DMS114 treated with DMSO at 0.1 percent for 48 hours (cell line): ENCODE data around the gene FAM107A.

Experiments
- DNase-seq: peaks from one replicate; lab custom pipeline; 2025; ENCODE audit not compliant: unreplicated experiment; lab: John Stamatoyannopoulos, UW

Gene FAM107A

DNA sequence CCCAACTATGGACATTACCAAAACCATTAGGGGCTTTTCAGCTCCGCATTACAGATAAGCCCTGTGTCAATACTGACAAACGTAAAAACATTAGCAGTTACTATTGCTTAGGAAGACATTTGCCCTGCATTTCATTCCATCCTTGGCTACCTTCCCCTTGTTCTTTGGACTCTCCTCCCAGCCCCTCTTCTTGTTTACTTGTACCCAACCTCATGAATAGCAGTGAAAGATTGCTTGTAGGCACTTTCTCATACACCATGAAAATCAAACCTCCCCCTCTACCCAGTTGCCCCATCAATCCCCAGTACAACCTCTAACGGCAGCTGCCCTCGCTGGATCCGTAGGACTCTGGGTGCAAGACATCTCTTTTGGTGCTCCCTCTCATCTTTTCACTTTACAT, 16.9 kb upstream of the FAM107A start:
- no peak for DNase-seq

DNA sequence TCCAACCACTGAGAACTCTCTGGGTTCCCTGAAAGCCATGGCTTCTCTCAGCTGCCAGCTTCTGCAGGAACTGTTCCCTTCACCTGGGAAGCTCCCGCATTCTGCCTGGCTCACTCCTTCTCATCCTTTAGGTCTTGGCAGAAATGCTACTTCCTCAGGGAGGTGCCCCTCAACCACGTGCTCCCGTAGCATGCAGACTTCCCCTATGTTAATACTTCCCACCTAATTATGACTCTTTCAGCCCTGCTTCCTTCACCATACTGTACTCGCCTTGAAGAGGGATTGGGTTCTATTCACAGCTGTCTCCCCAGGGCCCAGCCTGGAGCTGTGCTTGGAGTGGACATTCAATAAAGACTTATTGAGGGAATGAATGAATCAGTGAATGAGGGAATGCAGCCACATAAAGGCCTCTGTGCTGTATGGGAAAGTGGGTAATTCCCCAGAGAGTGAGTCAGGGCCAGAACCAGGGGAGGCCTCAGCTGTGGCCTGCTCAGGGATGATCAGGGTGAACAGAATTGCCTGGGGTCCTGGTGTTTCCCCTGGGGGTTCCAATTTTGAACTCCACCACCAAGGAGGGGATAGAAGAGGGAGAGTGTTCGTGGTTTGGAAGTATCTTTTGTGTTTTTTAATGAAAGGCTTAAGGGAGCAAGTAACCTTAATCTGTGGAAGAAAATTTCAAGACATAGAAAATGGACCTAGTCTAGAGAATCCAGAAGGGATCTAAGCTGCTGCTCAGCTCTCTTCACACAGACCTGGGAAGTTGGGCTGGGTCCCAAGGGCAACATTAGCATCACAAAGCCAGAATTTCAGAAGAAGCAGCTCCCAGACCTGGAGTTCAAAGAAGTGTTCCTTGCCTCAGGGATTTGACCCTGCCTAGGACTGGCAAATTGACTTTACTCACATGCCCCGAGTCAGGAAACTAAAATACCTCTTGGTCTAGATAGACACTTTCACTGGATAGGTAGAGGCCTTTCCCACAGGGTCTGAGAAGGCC, 14.6 kb upstream of the FAM107A start:
- no peak for DNase-seq

DNA sequence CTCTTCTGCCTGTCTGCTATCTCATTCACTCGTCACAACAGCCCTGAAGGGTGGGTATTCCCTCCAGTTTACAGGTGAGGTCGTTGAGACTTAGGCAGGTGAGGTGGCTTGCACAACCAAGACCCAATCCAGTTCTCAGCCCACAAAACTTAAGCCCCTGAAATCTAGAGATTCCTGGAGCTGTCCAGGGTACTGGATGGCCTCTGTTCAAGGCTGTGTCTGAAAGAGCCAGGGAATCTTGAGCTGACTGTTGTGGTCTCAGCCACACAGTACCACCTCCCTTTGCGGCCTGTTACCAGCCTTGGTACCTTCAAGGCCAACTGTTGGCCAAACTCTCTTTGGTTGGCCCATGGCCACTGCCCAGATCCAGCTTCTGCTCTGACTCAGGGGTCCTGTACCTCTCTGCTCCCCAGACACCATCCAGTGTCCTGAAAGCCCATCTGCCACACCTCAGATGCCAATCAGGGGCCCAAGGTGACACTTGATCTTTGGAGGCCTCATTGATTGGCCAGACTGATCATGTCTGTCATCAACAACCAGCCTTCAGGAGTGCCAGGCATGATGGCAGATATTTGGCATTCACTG, 10.9 kb upstream of the FAM107A start:
- DNase-seq = no peak

DNA sequence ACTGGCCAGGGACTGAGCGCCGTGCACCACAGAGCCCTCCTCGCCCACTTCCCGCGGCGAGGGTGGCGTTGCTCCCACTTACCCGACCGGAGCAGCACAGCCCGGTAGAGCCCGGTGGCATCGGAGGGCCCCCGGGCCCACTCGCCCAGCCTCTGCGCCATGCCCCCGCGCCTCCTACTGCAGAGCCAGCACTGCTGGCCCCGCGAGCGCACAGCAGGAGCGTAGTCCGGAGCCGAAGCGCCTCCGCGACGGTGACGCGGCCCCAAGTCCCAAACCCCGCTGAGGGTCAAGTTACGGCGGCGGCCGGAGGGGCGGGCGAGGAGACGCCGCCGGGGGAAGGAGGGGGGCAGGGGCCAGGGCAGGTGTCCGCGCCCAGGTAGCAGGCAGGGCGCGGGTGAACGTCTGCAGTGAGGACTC, 9.6 kb upstream of the FAM107A start:
- no peak for DNase-seq

DNA sequence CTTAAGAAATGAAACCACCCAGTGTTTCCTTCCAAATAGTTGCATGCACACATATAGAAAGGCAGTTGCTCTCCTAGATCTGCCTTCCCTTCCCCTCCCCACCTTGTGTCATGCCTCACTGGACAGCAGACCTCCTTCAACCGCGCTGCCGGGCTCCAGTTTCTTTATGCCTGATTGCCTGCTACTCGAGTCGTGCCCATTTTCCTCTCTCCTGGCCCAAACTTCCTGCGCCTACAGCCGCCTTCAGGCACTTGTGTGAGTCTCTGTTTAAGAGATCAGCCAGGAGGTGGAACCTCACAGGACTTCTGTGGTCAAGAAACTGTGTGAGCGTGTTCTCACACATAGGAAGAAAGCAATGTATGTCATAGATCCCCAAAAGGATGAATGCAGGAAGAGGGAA, 8.8 kb upstream of the FAM107A start:
- no peak for DNase-seq

DNA sequence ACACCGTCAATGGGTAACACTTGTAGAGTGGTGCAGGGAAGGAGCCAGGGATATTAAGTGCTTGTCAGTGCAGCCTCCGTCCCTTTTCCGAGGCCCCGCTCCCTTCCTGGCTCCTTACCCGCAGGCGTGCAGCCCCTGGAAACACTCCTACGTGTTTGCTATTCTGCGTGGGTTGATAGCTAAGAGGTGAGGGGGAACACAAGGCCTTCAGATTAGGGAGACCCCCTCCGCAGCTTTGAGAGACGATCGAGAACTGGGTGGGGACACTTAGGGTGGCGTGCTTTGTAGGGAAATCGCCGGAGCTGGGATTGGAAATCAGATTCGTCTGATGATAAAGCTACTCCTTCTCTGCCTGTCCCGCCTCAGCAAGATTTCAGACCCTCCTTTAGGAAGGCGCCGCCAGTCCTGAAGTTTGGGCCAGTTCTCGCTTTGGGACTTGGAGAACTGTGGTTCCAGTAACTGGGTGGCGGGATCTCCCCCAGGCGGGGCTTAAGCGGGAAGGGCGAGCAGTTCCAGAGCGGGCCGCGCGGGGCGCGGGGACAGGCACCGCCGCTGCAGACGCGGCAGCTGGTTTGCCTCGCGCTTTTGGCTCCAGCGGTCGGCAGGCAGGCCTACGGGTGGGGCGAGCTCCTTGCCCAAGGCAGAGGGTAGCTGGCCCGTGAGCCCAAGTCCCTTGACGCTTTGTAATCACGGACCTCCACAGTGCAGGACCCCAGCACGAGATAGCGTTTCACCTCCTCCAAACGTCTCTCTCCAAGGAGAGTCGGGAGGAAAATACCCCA, 8.0 kb upstream of the FAM107A start:
- DNase-seq = peak; percentile 79

DNA sequence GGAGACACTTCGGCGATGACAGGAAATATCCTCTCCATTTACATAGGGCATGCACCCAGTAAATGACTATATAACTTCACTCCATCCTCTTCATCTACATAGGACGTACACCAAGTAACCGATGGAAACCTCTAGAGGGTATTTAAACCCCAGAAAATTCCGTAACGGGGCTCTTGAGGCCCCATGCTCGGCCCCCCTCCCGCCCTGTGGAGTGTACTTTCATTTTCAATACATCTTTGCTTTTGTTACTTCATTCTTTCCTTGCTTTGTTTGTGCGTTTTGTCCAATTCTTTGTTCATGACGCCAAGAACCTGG, 7.5 kb upstream of the FAM107A start:
- DNase-seq = peak; percentile 20

DNA sequence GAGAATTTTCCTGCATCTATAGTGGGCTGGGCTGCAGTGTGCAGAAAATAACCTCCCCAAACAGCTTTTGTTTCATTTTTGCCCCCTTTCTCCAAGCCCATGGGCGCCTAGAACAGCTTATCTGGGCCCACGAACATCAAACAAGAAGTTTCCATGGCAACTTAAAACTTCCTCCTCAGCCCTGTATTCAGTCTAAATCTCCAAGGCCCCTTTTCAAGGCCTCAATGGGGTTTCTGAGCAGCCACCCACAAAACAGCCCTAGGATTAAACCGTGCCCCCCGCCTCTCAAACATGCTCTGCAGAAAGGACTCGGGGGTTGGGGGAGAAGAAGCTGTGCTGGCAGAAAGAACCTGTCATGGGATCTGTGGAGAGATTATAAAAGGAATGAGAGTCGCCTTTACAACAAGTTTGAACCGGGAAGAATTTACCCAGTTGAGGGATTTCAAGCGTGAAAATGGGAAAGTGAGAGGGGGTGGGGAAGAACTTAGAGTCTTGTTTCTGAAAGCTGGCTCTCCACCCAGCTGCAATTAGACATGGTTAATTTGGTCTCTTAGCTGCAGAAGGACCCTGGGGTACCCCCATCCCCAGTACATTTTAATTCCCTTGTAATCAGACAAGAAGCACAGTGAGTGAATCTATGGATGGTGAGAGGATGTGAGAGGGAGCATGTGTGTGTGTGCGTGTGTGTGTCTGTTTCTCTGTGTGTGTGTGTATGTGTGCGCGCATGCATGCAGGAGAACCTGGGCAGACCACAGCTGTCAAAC, 4.3 kb upstream of the FAM107A start:
- DNase-seq = no peak

DNA sequence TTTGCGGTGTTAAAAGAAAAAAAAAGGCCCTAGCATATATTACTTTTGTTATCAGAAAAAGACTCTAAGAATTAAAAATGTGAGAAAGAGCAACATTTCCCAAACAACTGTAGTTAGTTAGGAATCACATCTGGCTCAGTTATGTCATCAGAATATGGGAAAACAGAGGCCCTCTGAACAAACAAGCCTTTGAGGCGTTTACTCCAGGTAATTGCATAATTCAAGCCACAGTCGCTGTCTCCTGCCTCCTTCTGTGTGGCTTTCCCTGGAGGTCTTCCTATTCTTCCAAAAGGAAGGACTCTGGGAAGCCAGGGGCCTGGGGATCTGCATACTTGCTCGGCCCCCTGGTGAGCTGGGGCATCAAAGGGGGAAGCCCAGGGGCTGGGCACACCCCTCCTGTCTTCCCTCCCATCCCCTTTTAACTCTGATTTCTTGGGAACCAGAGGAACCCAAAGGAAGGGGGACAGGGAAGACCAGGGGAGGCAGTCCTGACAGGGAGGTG, 3.7 kb upstream of the FAM107A start:
- no peak for DNase-seq

DNA sequence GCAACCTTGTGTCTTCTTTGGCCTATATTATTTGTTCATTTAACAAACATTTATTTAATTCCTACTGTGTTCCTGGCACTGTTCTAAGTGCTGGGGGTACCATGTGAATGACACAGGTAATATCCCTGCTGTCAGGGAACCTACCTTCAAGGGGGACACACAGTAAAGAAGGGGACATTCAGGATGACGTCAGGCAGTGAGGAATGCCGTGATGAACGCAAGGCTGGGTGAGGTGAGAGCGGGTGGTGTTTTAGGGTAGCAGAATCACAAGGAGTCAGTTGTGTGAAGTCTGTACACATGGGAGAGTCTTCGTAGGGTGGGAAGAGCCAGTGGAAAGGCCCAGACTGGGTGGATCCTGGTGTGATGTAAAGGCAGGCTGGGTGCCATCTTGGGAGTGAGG, 1.7 kb upstream of the FAM107A start:
- DNase-seq = no peak

DNA sequence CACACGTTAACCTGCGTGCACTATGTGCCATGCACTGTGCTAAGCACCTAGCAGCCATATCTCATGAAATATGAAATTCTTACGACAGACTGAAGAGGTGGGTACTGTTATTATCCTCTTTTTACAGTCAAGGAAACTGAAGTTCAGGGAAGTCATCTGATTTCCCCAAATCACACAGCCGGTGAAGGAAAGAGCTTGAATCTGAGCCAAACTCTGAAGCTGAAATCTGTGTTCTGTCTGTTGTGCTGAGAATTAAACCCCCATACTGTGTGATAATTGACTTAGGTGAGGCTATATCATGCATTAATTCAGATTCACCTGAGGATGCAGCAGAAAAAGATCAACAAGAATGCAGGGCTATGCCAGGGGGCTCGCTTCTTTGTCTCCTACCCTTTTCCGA, 475 bp downstream of the FAM107A start:
- DNase-seq = no peak

DNA sequence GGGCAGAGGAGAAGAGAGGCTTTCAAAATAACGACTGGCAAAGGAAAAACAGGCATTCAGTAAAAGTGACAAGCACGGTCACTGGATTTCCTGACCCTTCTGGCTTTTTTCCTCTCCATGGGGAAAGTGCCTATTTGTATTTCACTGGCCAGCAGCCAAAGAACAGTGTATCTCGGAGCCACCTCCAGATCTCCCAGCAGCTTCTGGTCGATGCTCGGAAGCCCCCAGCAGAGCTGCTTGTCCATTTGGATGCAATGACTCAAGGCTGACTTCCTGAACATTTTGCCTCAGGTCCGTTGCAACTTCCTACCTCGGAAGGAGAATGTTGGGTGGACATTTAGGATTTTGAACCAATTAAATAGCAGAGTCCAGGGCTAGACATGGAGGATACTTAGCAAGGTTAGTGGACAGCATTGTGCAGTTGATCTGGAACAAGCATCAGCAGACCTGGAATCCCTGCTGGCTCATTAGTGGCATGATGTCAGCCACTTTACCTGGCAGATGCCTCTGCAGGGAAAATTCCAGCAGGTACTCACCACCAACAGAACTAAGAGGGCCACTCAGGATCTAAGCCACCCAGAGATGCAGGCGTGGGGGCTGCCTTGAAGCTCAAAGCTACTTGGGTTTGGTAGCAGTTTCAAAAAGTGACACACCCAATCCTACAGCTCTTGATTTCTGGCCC, 1.1 kb downstream of the FAM107A start:
- no peak for DNase-seq

DNA sequence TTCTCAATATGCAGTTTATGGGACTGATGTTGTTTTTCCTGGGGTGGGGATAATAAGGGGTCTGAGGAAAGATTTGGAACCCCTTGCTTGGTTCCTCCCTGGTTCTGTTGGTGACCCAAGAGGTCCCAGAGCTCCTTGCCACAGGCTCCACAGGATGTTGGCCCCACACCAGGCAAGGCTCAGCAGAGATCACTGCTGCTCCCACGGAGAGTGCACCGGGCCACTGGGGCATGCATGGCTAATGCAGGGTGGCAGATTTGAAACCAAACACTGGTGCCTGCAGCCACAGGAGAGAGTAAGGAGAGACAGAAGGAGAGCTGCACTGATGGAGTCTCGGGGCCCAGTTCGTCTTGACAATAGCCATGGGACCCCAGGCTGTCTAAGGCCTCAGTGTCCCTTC, 2.5 kb downstream of the FAM107A start:
- no peak for DNase-seq

DNA sequence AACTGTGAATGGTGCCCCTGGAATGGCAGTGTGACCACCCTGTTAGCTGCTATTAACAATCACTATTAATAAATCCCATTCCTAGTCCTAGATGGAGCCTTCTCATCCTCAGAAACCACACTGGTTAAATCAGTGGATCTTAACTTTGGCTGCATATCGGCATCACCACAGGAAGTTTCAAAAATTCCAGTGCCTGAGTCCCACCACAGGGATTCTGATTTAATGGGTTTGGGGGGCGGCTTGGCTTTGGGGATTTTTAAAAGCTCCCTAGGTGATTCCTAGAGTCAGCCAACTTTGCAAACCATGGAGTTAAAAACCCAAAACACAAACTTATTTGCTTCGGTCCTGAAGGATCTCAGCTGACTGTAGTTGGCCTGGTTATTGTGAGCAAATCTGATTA, 3.1 kb downstream of the FAM107A start:
- DNase-seq = no peak

DNA sequence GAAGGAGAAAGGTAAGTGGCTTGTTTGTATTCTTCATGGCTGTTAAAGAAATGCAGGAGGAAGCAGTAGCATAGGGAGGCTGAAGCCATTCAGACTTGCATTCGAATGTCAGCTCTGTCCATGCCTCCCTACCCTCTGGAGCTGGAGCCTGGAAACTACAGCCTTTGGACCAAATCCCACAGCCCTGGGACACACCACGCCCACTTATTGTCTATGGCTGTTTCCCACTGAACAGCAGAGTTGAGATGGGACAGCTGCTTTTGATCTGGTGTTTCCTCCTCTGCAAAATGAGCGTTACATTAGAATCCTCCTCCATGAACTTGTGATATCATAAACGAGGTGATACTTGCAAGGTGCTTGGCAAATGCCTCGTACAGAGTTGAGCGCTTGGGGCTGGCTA, 3.6 kb downstream of the FAM107A start:
- DNase-seq = no peak

DNA sequence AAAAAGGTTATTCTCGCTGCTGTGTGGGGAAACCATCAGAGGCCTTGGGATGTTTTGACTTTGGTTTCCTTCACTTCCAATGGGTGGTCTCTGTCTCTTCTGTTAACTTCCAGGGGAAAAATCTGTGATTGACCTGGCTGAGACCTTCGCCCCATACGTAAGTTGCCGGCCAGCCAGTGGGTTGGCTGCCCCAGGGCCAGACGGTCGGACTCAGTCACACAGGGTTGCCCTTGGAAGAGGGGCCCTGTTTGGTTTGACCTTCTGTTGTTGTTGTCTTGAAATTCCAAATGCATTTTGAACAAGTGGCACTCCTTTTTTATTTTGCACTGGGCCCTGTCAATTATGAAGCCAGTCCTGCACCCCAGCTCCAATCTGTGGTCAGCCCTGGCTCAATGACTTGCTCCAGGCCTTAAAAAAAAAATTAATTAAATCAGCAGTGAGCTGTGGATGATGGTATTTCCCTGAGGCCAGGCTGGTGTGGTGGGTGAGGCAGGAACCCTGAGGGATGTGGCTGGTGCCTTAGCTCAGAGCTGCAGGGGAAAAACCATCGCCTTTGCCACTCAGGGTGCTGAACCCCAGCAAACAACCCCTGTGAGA, 4.5 kb downstream of the FAM107A start:
- no peak for DNase-seq

DNA sequence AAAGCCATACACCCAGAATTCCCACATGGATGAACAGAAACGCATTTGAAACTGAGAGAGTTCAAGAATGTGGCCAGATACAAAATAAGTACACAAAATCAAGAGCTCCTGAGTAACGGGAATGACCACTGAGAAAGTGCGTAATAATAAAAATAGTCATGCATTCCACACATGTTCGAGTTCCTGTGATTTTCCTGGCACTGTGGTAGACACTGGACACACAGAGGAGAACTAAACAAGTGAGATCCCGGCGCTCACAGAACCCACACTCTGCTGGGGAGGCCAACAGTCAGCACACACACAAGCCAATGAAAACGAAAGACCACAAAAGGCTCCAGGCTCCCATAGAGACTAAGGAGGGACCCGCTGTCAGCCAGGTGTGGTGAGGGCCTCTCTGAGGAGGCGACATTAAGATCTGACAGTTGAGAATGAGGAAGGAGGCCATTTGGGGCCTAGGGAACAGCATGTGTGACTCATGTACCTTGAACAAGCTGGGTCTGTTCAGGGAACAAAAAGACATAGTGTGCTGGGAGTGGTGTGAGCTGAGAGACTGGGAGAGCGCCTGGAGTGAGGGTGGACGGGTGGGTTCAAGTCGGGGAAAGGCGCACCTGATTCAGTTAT, 5.1 kb downstream of the FAM107A start:
- DNase-seq = no peak

DNA sequence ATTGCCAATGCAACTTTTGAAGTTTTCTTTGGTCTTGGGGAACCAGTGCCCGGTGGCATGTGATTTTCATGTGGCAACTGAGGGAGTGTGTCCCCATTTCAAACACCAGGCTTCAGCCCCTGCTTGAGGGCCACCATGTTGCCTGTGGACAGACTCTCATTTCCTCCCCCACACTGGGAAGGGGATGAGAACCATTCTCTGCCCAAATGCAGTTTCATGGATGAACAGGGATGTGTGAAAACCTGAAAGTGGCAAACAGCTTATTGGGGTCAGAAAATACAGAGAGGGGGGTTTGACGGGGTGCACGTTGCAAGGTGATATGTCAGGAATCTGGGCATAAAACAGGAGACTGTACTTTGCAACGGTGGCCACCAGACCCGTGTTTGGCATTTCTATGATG, 6.3 kb downstream of the FAM107A start:
- no peak for DNase-seq

DNA sequence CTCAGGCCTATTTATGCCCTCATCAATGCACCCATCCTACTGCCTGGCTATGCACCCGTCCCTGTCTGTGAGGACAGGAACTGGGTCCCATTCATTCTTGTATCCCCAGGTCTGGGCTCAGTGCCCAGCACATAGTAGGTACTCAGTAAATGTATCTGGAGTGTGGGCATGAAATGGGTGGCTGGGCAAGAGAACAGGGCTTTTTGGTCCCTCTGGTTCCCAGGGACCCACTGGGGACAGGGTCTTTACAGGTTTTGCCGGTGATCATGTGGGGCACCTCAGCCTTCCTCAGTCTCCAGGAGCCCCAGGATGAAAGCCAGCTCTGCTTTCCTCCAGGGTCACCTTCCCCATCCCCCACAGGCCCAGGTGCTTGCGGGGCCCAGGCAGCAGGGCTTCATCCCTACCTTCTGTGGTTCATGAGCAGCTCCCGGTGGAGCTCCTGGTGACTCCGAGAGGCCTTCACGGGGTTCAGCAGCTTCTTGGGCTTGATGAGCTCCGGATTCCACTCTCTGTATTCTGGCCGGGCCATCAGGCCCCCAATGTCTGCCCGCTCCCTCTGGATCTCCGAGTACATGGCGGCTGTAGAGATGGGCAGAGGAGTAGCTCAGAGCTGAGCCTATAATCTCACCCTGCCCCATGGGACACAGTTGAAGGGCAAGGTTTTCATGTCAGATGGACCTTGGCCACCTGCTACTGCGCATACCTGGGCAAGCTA, 7.7 kb downstream of the FAM107A start:
- no peak for DNase-seq
